ENCODE results near the gene CCSAP.

CCSAP gene

GRCh38 chr1:229374485-229374884 is 31.6 kb upstream of the CCSAP start:
- H3K4me3 Mint-ChIP-seq = no peak overlapping the region
- ATAC-seq = no peak

DNA sequence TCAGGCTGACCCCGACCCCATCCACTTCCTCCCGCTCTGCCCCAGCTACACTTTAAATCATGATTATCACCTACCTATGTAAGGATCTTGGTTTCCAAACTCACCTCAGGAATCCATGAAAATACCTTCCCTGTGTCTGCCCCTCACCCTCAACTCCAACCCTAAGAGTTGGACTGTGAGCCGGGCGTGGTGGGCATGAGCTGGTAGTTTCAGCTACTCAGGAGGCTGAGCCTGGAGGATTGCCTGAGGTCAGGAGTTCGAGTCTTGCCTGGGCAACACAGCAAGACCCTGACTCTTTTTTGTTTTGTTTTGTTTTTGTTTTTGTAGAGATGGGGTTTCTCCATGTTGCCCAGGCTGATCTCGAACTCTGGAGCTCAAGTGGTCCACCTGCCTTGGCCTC is 30.5 kb upstream of the CCSAP start:
- Mint-ChIP-seq H3K36me3 (ENCODE audit: low read depth) (no peaks in the 10 kb centered on the region), H3K27me3 (peaks cover 14% of the 10 kb centered on the region), H3K27ac (no peak overlapping the region), H3K4me3 (no peak overlapping the region), H3K4me1 (no peaks in the 10 kb centered on the region), H3K9me3 (no peaks in the 10 kb centered on the region)
- no peak for DNase-seq
- no peak for ATAC-seq

More at GRCh38 chr1:229374485-229374884, 31.6 kb upstream of the CCSAP start:
- H3K27ac Mint-ChIP-seq = no peak overlapping the region
- no peaks in the 10 kb centered on the region for H3K4me1 Mint-ChIP-seq
- no peak for DNase-seq
- peaks cover 14% of the 10 kb centered on the region for H3K27me3 Mint-ChIP-seq
- no peaks in the 10 kb centered on the region for H3K36me3 Mint-ChIP-seq (ENCODE audit: low read depth)
- H3K9me3 Mint-ChIP-seq = no peaks in the 10 kb centered on the region

DNA sequence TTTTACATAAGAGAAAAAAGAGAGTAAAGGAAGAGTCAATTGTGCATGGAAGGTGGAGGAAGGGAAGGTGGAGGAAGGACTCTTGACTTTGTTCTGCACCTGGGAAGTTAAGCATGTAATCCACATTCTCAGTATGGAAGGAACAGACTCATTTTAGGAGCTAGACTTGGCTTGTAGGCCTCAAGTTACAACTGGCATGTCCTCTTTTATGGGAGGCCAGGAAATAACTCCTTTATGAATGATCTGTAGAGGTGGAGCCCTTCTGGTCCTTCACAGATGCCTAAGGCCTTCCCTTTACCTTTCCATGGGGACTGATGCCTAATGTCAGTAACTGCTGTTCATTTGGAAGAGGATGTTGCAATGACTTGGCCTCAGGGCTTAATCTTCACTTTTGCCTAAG is 29.4 kb upstream of the CCSAP start:
- no peak overlapping the region for H3K27ac Mint-ChIP-seq
- H3K4me3 Mint-ChIP-seq = no peak overlapping the region
- no peak for ATAC-seq
- H3K36me3 Mint-ChIP-seq (ENCODE audit: low read depth) = no peaks in the 10 kb centered on the region
- no peaks in the 10 kb centered on the region for H3K9me3 Mint-ChIP-seq
- DNase-seq = no peak
- H3K4me1 Mint-ChIP-seq = no peaks in the 10 kb centered on the region
- peaks cover 17% of the 10 kb centered on the region for H3K27me3 Mint-ChIP-seq

GRCh38 chr1:229371624-229372023 is 28.8 kb upstream of the CCSAP start:
- H3K27ac Mint-ChIP-seq = no peak overlapping the region
- no peak overlapping the region for H3K4me3 Mint-ChIP-seq
- no peak for DNase-seq
- peaks cover 17% of the 10 kb centered on the region for H3K27me3 Mint-ChIP-seq
- no peaks in the 10 kb centered on the region for H3K36me3 Mint-ChIP-seq (ENCODE audit: low read depth)
- H3K9me3 Mint-ChIP-seq = no peaks in the 10 kb centered on the region
- ATAC-seq = no peak
- no peaks in the 10 kb centered on the region for H3K4me1 Mint-ChIP-seq

DNA sequence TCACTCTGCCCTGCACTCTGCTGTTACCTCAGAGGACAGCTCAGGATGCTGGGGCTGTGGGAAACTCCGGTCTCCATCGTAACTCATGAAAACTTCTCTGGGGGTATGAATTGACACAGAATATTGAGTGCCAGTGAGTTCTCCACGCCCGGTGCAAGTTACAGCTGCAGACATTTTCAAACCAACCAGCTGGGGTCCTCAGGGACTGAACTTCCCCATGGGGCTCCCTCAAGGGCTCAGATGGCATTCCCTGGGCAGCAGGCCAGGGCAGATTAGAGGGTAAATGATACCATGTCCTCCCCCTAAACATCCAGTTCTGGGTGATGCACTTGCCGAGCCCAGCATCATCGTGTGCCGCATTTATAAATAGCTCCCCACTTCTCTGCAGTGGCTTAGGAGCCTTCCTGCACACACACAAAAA is 27.8 kb upstream of the CCSAP start:
- DNase-seq = no peak
- H3K9me3 Mint-ChIP-seq = no peaks in the 10 kb centered on the region

DNA sequence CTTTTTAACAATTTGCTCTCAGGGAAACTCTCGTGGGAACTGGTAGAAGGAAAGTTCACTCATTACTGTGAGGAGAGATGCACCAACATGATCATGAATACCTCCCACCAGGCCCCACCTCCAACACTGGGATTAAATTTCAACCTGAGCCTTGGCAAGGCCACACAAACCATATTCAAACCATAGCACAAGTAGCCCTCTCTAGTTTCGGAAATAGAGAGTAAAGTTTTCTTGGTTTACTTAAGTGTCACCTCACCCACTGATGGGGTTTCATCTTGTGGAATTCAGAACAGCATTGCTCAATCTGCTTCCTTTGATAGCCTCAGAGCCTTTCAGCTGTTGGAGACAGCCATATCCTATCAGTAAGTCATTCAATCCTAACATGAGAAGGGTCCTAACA is 25.5 kb upstream of the CCSAP start:
- ATAC-seq (no peak), DNase-seq (no peak)
- Mint-ChIP-seq H3K27me3 (peaks cover 29% of the 10 kb centered on the region), H3K4me3 (no peak overlapping the region), H3K27ac (no peak overlapping the region), H3K4me1 (no peaks in the 10 kb centered on the region), H3K9me3 (no peaks in the 10 kb centered on the region), H3K36me3 (ENCODE audit: low read depth) (no peaks in the 10 kb centered on the region)

More for the DNA sequence above, 27.8 kb upstream of the CCSAP start:
- ATAC-seq = no peak
- no peaks in the 10 kb centered on the region for H3K4me1 Mint-ChIP-seq
- H3K27me3 Mint-ChIP-seq = peaks cover 20% of the 10 kb centered on the region
- no peak overlapping the region for H3K27ac Mint-ChIP-seq
- no peaks in the 10 kb centered on the region for H3K36me3 Mint-ChIP-seq (ENCODE audit: low read depth)
- H3K4me3 Mint-ChIP-seq = no peak overlapping the region

GRCh38 chr1:229365569-229365968 is 22.7 kb upstream of the CCSAP start:
- DNase-seq = no peak
- Mint-ChIP-seq H3K27me3 (peaks cover 25% of the 10 kb centered on the region), H3K4me1 (no peaks in the 10 kb centered on the region), H3K27ac (no peak overlapping the region), H3K36me3 (ENCODE audit: low read depth) (no peaks in the 10 kb centered on the region), H3K9me3 (no peaks in the 10 kb centered on the region), H3K4me3 (no peak overlapping the region)
- no peak for ATAC-seq

- Mint-ChIP-seq H3K9me3 (no peaks in the 10 kb centered on the region), H3K4me3 (no peak overlapping the region), H3K4me1 (no peaks in the 10 kb centered on the region), H3K27me3 (peaks cover 32% of the 10 kb centered on the region), H3K36me3 (ENCODE audit: low read depth) (no peaks in the 10 kb centered on the region), H3K27ac (no peak overlapping the region)
- ATAC-seq = no peak
- DNase-seq = no peak
Measured at GRCh38 chr1:229364207-229365065, 21.6 kb upstream of the CCSAP start.

DNA sequence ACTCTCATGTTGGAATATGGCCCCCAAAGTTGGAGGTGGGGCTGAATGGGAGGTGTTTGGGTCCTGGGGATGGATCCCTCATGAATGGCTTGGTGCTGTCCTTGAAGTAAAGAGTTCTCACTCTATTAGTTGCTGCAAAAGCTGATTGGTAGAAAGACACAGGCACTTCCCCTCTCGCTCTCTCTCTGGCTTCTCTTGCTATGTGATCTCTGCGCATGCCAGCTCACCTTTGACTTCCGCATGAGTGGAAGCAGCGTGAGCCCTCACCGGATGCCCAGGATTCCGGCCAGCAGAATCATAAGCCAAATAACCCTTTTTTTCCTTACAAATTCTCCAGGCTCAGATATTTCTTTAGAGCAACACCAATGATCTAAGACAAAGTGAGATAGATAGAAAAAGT is 20.9 kb upstream of the CCSAP start:
- no peaks in the 10 kb centered on the region for H3K36me3 Mint-ChIP-seq (ENCODE audit: low read depth)
- no peak for DNase-seq
- no peak overlapping the region for H3K4me3 Mint-ChIP-seq
- no peaks in the 10 kb centered on the region for H3K9me3 Mint-ChIP-seq
- H3K27me3 Mint-ChIP-seq = peaks cover 38% of the 10 kb centered on the region
- no peak overlapping the region for H3K27ac Mint-ChIP-seq
- no peaks in the 10 kb centered on the region for H3K4me1 Mint-ChIP-seq
- no peak for ATAC-seq

GRCh38 chr1:229360420-229360819 is 17.6 kb upstream of the CCSAP start:
- no peak for ATAC-seq

DNA sequence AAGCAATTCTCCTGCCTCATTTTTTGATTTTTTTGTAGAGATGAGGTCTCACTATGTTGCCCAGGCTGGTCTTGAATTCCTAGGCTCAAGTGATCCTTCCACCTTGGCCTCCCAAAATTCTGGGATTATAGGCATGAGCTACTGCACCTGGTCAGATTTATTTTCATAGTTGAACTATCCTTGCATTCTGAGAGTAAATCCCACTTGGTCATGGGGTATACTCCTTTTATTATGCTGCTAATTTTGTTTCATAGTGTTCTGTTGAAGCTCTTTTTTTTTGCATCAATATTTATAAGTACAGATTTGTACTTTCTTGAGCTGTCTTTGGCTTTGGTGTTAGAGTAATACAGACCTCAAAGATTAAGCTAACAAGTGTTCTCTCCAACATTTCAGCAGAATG is 12.8 kb upstream of the CCSAP start:
- no peaks in the 10 kb centered on the region for H3K36me3 Mint-ChIP-seq (ENCODE audit: low read depth)
- H3K27me3 Mint-ChIP-seq = peaks cover 38% of the 10 kb centered on the region
- no peak overlapping the region for H3K27ac Mint-ChIP-seq
- H3K4me1 Mint-ChIP-seq = no peaks in the 10 kb centered on the region
- DNase-seq = no peak
- no peak for ATAC-seq
- peaks cover 8% of the 10 kb centered on the region for H3K9me3 Mint-ChIP-seq
- no peak overlapping the region for H3K4me3 Mint-ChIP-seq

More at GRCh38 chr1:229360420-229360819, 17.6 kb upstream of the CCSAP start:
- H3K27me3 Mint-ChIP-seq = peaks cover 49% of the 10 kb centered on the region
- H3K36me3 Mint-ChIP-seq (ENCODE audit: low read depth) = no peaks in the 10 kb centered on the region
- no peak for DNase-seq
- H3K4me3 Mint-ChIP-seq = no peak overlapping the region
- H3K4me1 Mint-ChIP-seq = no peaks in the 10 kb centered on the region
- no peak overlapping the region for H3K27ac Mint-ChIP-seq
- H3K9me3 Mint-ChIP-seq = peaks cover 5% of the 10 kb centered on the region

DNA sequence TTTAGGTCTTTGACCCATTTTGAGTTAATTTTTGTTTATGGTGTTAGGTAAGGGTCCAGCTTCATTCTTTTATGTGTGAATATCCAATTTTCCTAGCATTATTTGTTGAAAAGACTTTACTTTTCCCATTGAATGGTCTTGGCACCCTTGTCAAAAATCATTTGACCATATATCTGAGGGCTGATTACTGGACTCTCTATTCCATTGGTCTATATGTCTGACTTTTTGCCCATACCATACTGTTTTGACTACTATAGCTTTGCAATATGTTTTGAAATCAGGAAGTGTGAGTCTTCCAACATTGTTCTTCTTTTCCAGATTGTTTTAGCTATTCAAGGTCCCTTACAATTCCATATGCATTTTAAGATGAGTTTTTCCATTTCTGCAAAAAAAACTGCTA is 11.4 kb upstream of the CCSAP start:
- no peaks in the 10 kb centered on the region for H3K36me3 Mint-ChIP-seq (ENCODE audit: low read depth)
- H3K27me3 Mint-ChIP-seq = peaks cover 32% of the 10 kb centered on the region
- H3K27ac Mint-ChIP-seq = no peak overlapping the region
- ATAC-seq = no peak
- H3K4me3 Mint-ChIP-seq = no peak overlapping the region
- H3K9me3 Mint-ChIP-seq = peaks cover 8% of the 10 kb centered on the region
- H3K4me1 Mint-ChIP-seq = no peaks in the 10 kb centered on the region
- DNase-seq = no peak

DNA sequence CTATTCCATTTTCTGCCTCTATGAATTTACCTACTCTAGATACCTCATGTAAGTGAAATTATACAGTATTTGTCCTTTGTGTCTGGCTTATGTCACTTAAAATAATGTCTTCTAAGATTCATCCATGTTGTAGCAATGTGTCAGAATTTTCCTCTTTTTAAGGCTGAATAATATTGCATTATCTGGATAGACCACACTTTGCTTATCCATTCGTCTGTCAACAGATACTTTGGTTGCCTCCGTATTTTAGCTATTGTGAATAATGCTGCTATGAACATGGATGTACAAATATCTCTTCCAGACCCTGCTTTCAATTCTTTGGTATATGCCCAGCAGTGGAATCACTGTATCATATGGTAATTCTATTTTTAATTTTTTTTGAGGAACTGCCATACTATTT is 10.1 kb upstream of the CCSAP start:
- peaks cover 8% of the 10 kb centered on the region for H3K9me3 Mint-ChIP-seq
- no peaks in the 10 kb centered on the region for H3K36me3 Mint-ChIP-seq (ENCODE audit: low read depth)
- DNase-seq (no peak), ATAC-seq (no peak)
- H3K27ac Mint-ChIP-seq = no peak overlapping the region
- no peak overlapping the region for H3K4me3 Mint-ChIP-seq
- peaks cover 22% of the 10 kb centered on the region for H3K27me3 Mint-ChIP-seq
- no peaks in the 10 kb centered on the region for H3K4me1 Mint-ChIP-seq

- Mint-ChIP-seq H3K36me3 (ENCODE audit: low read depth) (no peaks in the 10 kb centered on the region), H3K9me3 (peaks cover 9% of the 10 kb centered on the region), H3K27me3 (peaks cover 18% of the 10 kb centered on the region), H3K4me1 (no peaks in the 10 kb centered on the region), H3K27ac (no peak overlapping the region), H3K4me3 (no peak overlapping the region)
- ATAC-seq (no peak), DNase-seq (no peak)
Measured at GRCh38 chr1:229349463-229350385, 6.9 kb upstream of the CCSAP start.

- H3K27ac Mint-ChIP-seq = no peak overlapping the region
- no peaks in the 10 kb centered on the region for H3K36me3 Mint-ChIP-seq (ENCODE audit: low read depth)
- peaks cover 6% of the 10 kb centered on the region for H3K9me3 Mint-ChIP-seq
- H3K4me1 Mint-ChIP-seq = peaks cover 9% of the 10 kb centered on the region
- peaks cover 19% of the 10 kb centered on the region for H3K27me3 Mint-ChIP-seq
- no peak overlapping the region for H3K4me3 Mint-ChIP-seq
- no peak for DNase-seq
- ATAC-seq = no peak
Measured at GRCh38 chr1:229347528-229347927, 4.7 kb upstream of the CCSAP start.

Data from activated naive CD8-positive, alpha-beta T cell treated with anti-CD3 and anti-CD28 coated beads, Interleukin-2, amount 50 U/mL, for 24 hours (primary cell).